Fibroblast of skin of left quadriceps (primary cell): Measurements from ENCODE around the gene CNTNAP5.
"Not testable (repeated sequence)": the region's sequence is repeated elsewhere in the genome, so short reads cannot be mapped to it uniquely, and the experiment has no call there.

Source experiments
- DNase-seq, 2 experiments: peaks; one replicate each; pipeline ENCODE4 v3.0.0-alpha.2; 2013; ENCODE audit warnings: low read depth in 2 of 2

Gene CNTNAP5

DNA sequence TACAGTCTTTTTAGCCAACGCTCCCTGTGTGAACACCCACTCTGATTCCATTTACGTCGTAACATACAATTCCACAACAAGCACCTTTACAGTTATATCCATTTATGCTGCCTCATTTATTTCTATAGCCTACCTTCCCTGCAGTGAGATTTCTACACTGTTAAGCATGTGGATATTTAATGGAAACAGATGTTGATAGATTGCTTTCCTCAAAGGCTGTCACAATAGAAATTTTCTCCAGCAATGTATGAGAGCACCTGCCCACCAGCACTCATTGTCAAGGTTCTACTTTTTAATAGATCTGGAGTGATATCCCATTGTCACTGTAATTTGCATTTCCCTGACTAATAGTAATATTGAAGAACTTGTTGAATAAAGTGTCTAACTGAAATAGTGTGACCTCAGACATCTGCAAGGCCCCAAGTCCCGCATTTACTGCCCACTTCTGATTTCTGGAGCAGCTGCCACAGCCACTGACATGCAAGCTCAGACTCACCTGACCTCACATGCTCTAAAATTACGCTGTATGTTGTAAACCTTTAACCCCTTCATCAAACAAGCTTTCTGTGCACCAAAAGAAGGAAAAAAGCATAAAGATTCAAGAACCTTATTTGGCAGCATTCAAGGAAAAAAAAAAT lies 295.1 kb downstream of the CNTNAP5 start:
- no peak for DNase-seq

DNA sequence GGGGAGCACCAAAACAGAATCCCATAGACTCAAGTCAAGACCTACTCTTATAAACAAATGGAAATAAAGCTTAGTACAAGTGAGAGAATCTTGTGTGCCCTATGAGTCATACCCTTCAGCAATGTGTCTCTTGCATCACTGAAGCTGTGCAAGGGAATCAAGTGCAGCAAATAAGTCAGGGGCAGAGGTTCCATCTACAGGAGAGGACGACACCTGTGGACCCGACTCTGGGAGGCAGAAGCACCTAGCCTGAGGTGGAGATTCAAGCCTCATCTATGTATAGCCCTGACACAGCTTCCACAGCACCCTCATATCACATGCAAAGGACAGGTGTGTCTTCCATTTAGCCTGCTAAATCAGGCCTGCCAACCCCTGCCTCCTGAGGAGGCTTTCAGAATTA lies 298.2 kb downstream of the CNTNAP5 start:
- DNase-seq = no peak

GRCh38 chr2:124325667-124326440 lies 300.8 kb downstream of the CNTNAP5 start:
- no peak for DNase-seq

- no peak for DNase-seq
Observed at GRCh38 chr2:124327303-124327702, 302.2 kb downstream of the CNTNAP5 start.

- no peak for DNase-seq
Observed at GRCh38 chr2:124328397-124328796, 303.3 kb downstream of the CNTNAP5 start.

DNA sequence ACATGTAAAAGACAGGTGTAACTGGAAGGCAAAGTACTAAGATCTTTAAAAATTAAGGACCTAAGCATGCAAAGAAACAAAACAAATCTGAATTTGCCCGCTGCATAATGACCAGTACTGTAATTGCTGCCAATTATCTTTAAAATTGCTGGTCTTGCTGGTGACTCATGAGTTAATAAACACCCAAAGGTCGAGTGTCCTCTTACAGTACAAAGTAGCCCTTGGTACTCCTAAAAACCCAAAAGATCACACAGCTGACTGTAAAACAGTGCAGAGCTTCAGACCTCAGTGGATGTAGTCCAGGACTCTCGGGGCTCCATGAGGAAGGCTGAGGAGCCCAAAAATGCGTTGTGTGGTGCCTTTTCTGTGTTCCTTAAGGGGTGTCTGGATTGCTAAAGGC lies 308.7 kb downstream of the CNTNAP5 start:
- DNase-seq = no peak

DNA sequence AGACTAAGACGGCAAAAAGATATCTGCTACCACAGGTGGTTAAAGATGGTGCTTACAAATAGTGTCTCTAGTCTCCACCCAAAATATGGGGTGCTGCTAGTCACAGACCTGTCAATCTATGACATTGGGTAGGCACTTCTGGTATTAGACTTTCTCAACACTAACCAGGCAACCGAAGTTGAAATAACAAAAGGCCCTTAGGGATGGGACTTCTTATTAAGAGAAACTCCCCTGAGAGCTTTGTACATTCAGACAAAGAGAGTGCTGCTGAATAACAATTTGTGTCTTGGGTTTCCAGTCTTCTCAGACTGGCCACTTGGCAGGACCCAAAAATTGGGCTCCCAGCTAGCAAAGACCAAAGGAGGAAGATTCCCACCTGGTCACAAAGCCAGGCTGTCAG lies 310.0 kb downstream of the CNTNAP5 start:
- no peak for DNase-seq

- no peak for DNase-seq
Observed at GRCh38 chr2:124339709-124340108, 314.6 kb downstream of the CNTNAP5 start.

GRCh38 chr2:124343827-124344498 lies 318.9 kb downstream of the CNTNAP5 start:
- DNase-seq = no peak

DNA sequence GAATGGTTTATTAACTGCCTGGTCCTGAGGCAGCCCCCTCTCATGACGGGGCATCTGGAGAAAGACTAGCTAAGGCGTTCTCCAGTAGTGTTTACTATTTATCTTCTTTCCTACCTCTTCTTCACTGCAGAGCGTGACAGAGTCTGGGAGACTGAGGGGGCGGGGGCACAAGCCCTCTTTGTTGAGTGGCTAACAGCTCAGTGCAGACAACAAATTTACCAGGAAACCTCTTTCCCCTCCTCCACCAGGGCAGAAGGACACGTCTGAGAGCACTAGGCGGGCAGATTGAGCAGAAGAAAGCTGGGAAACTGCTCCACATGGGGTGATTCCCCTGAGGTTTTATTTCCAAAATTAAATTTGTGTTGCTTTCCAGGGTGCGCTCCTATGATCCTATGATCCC lies 322.1 kb downstream of the CNTNAP5 start:
- no peak for DNase-seq

- DNase-seq = no peak
Observed at GRCh38 chr2:124353656-124354055, 328.6 kb downstream of the CNTNAP5 start.

- DNase-seq = no peak
Observed at GRCh38 chr2:124354466-124354865, 329.4 kb downstream of the CNTNAP5 start.

- not testable (repeated sequence) for DNase-seq
Observed at GRCh38 chr2:124361966-124362365, 336.9 kb downstream of the CNTNAP5 start.

DNA sequence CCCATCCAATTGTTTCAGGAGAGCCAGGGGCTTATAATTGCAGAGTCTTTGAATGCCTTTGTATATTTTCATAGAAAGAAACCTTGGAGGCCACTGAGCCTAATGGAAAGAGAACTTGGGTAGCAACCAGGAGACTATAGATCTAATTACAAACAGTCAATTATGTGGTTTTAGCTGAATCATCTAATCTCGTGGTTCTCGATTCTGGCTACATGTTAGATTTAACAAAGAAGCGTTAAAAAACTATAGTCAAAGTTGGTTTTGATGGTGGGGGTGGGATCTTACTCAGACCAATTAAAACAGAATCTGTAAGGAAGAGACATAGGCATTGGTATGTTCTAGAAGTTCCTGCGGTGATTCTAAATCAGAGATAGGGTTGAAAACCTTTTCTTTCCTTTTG lies 344.1 kb downstream of the CNTNAP5 start:
- no peak for DNase-seq

DNA sequence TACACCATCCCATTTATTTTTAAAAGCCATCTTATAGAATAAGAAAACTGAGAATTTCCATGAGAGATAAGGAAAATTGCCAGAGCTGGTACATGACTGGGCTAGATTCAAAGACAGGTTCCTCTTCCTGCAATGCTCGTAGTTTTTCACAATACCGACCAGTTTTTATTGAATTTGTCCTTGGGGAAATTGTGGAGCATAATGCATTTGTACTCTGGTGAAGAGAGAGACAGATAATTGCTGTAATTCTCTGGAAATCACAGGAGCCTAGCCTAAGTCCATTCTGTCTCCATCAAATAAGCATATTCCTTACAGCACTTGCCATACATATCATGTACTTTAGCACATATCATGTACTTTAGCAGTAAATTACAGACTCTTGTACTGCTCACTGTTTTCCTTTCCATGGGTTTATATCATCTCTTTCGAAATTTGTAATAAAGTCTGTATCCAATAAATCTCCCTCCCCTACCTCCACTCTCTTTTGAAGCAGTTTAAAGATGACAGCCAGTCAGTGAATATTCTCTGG lies 355.2 kb downstream of the CNTNAP5 start:
- no peak for DNase-seq

GRCh38 chr2:124382067-124382618 lies 357.1 kb downstream of the CNTNAP5 start:
- DNase-seq = no peak

DNA sequence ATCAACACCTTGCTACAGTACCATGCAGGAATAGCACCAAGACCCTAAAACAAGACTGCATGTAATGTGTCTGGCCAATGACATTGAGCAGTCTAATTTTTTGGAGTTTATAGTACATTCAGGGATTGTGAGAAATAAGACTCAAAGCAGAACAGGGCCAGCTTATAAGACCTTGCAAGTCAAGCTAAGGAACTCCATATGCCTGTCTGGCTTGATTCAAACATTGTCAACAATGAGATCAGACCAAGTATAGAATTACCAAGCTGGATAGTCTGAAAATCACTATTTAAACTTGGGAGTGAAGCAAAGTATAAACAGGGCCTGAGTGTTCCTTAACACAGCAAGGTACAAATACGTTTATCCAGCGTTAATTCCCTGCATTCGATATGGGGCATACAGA lies 370.9 kb downstream of the CNTNAP5 start:
- DNase-seq = no peak

DNA sequence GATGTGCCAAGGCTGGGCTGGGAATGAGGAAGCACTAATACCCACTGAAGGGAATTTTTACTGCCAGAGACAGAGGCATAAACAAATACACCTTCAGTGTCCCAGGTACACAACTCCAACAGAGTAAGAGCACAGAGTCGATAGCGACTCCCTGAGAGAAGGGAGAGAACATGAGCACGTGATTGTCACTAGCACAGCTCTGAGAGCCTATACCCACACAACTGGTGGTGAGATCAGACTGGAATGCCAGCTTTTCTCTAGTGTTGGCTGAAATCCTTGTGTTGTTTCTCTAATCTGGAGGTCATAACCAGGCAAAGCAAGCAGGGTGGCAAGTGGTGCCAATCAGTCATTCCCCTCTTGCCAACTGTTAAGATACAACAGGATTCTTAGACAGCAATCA lies 377.2 kb downstream of the CNTNAP5 start:
- DNase-seq = no peak

- not testable (repeated sequence) for DNase-seq
Observed at GRCh38 chr2:124407836-124408534, 382.9 kb downstream of the CNTNAP5 start.

DNA sequence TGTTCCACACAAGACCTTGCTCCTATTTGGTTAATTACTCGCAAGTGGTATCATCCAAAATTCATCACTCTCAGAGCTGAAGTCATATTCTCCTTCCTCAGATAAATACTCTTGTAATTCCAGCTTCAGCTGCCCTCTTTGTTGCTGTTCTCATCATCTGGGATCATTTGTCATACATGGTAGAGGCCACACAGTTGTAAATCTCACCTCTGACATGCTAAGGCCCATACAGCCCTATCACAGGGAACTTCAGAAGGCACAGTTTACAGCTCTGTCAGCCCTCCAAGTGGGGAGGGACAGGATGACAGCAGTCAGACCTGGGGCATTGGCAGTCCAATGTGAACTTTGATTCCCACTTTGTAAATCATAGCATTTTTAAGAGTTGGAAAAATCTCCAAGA lies 399.0 kb downstream of the CNTNAP5 start:
- no peak for DNase-seq

DNA sequence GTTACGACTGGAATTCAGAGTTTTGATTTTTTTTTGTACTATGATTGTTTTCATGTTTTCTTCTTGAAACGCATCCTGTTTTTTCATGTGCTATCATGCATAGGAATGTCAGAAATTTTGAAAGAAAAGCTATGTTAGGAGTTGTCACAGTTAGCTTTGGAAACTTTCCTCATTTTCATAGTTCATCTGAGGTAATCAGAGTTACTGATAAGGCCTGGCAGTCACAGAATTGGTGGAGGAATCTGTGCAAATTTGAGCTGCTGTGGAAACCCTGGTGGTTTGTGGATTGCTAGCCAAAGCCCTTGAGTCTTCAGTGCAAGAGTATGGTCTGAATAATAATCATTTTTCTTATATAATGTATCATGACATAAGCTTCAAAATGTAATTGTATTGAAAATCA lies 401.0 kb downstream of the CNTNAP5 start:
- DNase-seq = no peak

DNA sequence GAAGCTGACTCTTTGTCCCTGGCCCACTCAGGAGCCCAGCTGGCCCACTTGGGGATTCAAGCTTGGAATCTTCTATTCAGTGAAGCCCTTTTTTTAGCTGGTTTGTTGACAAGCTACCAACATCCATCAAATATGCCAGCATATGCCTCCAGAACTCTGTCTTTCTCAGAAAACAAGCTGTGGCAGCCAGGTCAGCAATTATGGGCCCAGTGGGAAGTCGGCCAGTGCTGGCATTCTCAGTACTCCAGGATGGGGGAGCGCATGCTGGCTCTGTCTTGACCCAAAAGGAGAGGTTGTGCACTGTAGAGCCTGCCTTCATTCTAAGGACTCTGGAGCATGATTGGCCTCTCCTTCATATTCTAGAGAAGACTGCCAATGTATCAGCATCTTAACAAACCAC lies 401.5 kb downstream of the CNTNAP5 start:
- no peak for DNase-seq
